ENCODE results near the gene TAS2R20.

DNA sequence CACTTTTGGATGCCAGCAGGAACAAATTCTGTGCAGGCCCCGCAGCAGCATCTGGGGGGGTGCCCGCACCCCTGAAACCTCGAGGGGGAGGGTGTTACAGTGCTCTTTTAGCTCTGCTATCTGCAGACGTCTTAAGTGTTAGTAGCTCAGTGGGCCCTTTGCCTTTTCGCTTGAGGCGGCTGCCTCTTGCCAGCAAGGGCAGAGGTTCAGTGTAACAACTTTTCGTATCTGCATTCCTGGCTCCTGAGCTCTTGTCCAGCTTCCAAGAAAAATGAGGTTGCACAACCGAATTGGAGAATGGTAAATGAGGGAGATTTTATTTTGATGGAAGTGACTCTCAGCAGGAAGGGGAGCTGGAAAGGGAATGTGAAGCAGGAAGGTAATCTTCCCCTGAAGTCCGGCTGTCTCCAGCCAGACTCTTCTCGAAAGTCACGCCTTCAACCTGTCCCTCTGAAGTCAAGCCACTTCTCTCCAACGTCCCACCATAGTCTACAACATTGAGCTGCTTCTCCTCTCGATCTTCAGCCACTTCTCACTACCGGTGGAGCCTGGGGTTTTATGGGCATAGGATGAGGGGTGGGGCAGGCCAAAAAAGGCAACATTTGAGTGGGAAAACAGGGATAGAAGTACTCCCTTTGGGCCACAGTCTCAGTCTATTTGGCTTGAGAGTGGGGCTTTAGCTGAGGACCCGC, 29.2 kb downstream of the TAS2R20 start:
- no peak for TF ChIP-seq RAD21 (conservative IDR thresholded peaks at IDR 0.05 in 1 of 2, IDR thresholded peaks at IDR 0.05 in 1 of 2)
- TF ChIP-seq POLR2A (IDR thresholded peaks at IDR 0.05; ENCODE audit: low read length), result no peak
- no peak for TF ChIP-seq EHMT2 (IDR thresholded peaks at IDR 0.05; ENCODE audit: low read depth)
- TF ChIP-seq, protein P1, sequence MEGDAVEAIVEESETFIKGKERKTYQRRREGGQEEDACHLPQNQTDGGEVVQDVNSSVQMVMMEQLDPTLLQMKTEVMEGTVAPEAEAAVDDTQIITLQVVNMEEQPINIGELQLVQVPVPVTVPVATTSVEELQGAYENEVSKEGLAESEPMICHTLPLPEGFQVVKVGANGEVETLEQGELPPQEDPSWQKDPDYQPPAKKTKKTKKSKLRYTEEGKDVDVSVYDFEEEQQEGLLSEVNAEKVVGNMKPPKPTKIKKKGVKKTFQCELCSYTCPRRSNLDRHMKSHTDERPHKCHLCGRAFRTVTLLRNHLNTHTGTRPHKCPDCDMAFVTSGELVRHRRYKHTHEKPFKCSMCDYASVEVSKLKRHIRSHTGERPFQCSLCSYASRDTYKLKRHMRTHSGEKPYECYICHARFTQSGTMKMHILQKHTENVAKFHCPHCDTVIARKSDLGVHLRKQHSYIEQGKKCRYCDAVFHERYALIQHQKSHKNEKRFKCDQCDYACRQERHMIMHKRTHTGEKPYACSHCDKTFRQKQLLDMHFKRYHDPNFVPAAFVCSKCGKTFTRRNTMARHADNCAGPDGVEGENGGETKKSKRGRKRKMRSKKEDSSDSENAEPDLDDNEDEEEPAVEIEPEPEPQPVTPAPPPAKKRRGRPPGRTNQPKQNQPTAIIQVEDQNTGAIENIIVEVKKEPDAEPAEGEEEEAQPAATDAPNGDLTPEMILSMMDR (IDR thresholded peaks at IDR 0.05), result no peak
